ENCODE measurements around the gene AP4E1. TPM values are rescaled to one million over a fixed set of nuclear protein-coding genes. Genes with fewer than 3 reads are reported as not detected.
A peak's percentile ranks its signal among the peaks of the same experiment; 100 is the strongest.
"Not testable (repeated sequence)": the region's sequence is repeated elsewhere in the genome, so short reads cannot be mapped to it uniquely, and the experiment has no call there.

Gene AP4E1
- total and polyA plus RNA-seq, 2 donors = 5.3 to 19.2 TPM

- Histone ChIP-seq H3K4me3 (ENCODE audit: low read depth, low read length) (no peak overlapping the region), H3K36me3 (ENCODE audit: insufficient read depth) (no peaks in the 10 kb centered on the region), H3K4me1 (ENCODE audit: insufficient read depth) (no peaks in the 10 kb centered on the region), H3K27ac (ENCODE audit: low read depth) (no peak overlapping the region)
- no peak for DNase-seq (ENCODE audit: extremely low spot score)
Observed at GRCh38 chr15:50943638-50944037, 35.2 kb downstream of the AP4E1 start.

GRCh38 chr15:50944672-50945071, 36.2 kb downstream of the AP4E1 start:
- H3K27ac ChIP-seq (ENCODE audit: low read depth) = no peak overlapping the region
- no peak overlapping the region for H3K4me3 ChIP-seq (ENCODE audit: low read depth, low read length)
- H3K4me1 ChIP-seq (ENCODE audit: insufficient read depth) = no peaks in the 10 kb centered on the region
- DNase-seq (ENCODE audit: extremely low spot score) = no peak
- no peaks in the 10 kb centered on the region for H3K36me3 ChIP-seq (ENCODE audit: insufficient read depth)
- 90% methylated on average over 3 of the region's 3 CpGs for WGBS

- Histone ChIP-seq H3K27ac (ENCODE audit: low read depth) (no peak overlapping the region), H3K4me3 (ENCODE audit: low read depth, low read length) (no peak overlapping the region), H3K4me1 (ENCODE audit: insufficient read depth) (no peaks in the 10 kb centered on the region), H3K36me3 (ENCODE audit: insufficient read depth) (no peaks in the 10 kb centered on the region)
- DNase-seq (ENCODE audit: extremely low spot score) = no peak
- WGBS = 38% methylated on average over 3 of the region's 3 CpGs
Observed at GRCh38 chr15:50945725-50946124, 37.2 kb downstream of the AP4E1 start.

GRCh38 chr15:50950745-50951144, 42.3 kb downstream of the AP4E1 start:
- not testable (repeated sequence) for H3K36me3 ChIP-seq (ENCODE audit: insufficient read depth); H3K4me1 ChIP-seq (ENCODE audit: insufficient read depth); DNase-seq (ENCODE audit: extremely low spot score); H3K4me3 ChIP-seq (ENCODE audit: low read depth, low read length); H3K27ac ChIP-seq (ENCODE audit: low read depth)
- WGBS = 97% methylated on average over 3 of the region's 3 CpGs

DNA sequence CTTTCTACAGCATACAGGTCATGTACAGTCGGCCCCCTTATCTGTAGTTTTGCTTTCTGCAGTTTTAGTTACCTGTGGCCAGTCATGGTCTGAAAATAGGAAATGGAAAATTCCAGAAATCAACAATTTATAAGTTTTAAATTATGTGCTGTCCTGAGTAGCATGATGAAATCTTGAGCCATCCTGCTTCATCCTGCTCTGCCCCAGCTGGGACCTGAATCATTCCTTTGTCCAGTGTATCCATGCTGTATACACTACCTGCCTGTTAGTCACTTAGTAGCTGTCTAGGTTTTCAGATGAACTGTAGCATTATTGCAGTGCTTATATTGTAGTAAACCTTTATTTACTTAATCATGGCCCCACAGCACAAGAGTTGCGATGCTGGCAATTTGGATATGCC, 44.8 kb downstream of the AP4E1 start:
- 95% methylated on average over 2 of the region's 2 CpGs for WGBS
- Histone ChIP-seq H3K27ac (ENCODE audit: low read depth) (no peak overlapping the region), H3K4me3 (ENCODE audit: low read depth, low read length) (no peak overlapping the region), H3K36me3 (ENCODE audit: insufficient read depth) (peaks cover 4% of the 10 kb centered on the region), H3K4me1 (ENCODE audit: insufficient read depth) (no peaks in the 10 kb centered on the region)
- no peak for DNase-seq (ENCODE audit: extremely low spot score)

- not testable (repeated sequence) for H3K4me1 ChIP-seq (ENCODE audit: insufficient read depth); H3K4me3 ChIP-seq (ENCODE audit: low read depth, low read length); H3K27ac ChIP-seq (ENCODE audit: low read depth); DNase-seq (ENCODE audit: extremely low spot score); H3K36me3 ChIP-seq (ENCODE audit: insufficient read depth)
- WGBS = 88% methylated on average over 6 of the region's 6 CpGs
Observed at GRCh38 chr15:50954837-50955236, 46.4 kb downstream of the AP4E1 start.

GRCh38 chr15:50959717-50960116, 51.2 kb downstream of the AP4E1 start:
- H3K4me3 ChIP-seq (ENCODE audit: low read depth, low read length) = no peak overlapping the region
- no peak for DNase-seq (ENCODE audit: extremely low spot score)
- no peaks in the 10 kb centered on the region for H3K4me1 ChIP-seq (ENCODE audit: insufficient read depth)
- H3K27ac ChIP-seq (ENCODE audit: low read depth) = no peak overlapping the region
- peaks cover 6% of the 10 kb centered on the region for H3K36me3 ChIP-seq (ENCODE audit: insufficient read depth)

- peaks cover 6% of the 10 kb centered on the region for H3K36me3 ChIP-seq (ENCODE audit: insufficient read depth)
- no peak for DNase-seq (ENCODE audit: extremely low spot score)
- no peak overlapping the region for H3K4me3 ChIP-seq (ENCODE audit: low read depth, low read length)
- H3K27ac ChIP-seq (ENCODE audit: low read depth) = no peak overlapping the region
- no peaks in the 10 kb centered on the region for H3K4me1 ChIP-seq (ENCODE audit: insufficient read depth)
Observed at GRCh38 chr15:50964075-50964474, 55.6 kb downstream of the AP4E1 start.

- H3K4me1 ChIP-seq (ENCODE audit: insufficient read depth) = no peaks in the 10 kb centered on the region
- H3K27ac ChIP-seq (ENCODE audit: low read depth) = no peak overlapping the region
- 93% methylated on average over 2 of the region's 2 CpGs for WGBS
- no peak for DNase-seq (ENCODE audit: extremely low spot score)
- peaks cover 7% of the 10 kb centered on the region for H3K36me3 ChIP-seq (ENCODE audit: insufficient read depth)
- H3K4me3 ChIP-seq (ENCODE audit: low read depth, low read length) = no peak overlapping the region
Observed at GRCh38 chr15:50968353-50968752, 59.9 kb downstream of the AP4E1 start.

GRCh38 chr15:50970524-50970923, 62.0 kb downstream of the AP4E1 start:
- DNase-seq (ENCODE audit: extremely low spot score) = no peak
- peaks cover 7% of the 10 kb centered on the region for H3K36me3 ChIP-seq (ENCODE audit: insufficient read depth)
- no peaks in the 10 kb centered on the region for H3K4me1 ChIP-seq (ENCODE audit: insufficient read depth)
- WGBS = 99% methylated on average over 2 of the region's 2 CpGs
- no peak overlapping the region for H3K4me3 ChIP-seq (ENCODE audit: low read depth, low read length)
- no peak overlapping the region for H3K27ac ChIP-seq (ENCODE audit: low read depth)

- H3K4me3 ChIP-seq (ENCODE audit: low read depth, low read length) = no peak overlapping the region
- H3K27ac ChIP-seq (ENCODE audit: low read depth) = no peak overlapping the region
- no peak for DNase-seq (ENCODE audit: extremely low spot score)
- H3K4me1 ChIP-seq (ENCODE audit: insufficient read depth) = no peaks in the 10 kb centered on the region
- H3K36me3 ChIP-seq (ENCODE audit: insufficient read depth) = peaks cover 7% of the 10 kb centered on the region
Observed at GRCh38 chr15:50971115-50971514, 62.6 kb downstream of the AP4E1 start.

- H3K36me3 ChIP-seq (ENCODE audit: insufficient read depth) = peaks cover 7% of the 10 kb centered on the region
Observed at GRCh38 chr15:50971542-50971941, 63.1 kb downstream of the AP4E1 start.

GRCh38 chr15:50973605-50974004, 65.1 kb downstream of the AP4E1 start:
- H3K27ac ChIP-seq (ENCODE audit: low read depth) = no peak overlapping the region
- no peak overlapping the region for H3K4me3 ChIP-seq (ENCODE audit: low read depth, low read length)
- peaks cover 7% of the 10 kb centered on the region for H3K36me3 ChIP-seq (ENCODE audit: insufficient read depth)
- H3K4me1 ChIP-seq (ENCODE audit: insufficient read depth) = no peaks in the 10 kb centered on the region
- WGBS = 85% methylated on average over 4 of the region's 4 CpGs
- no peak for DNase-seq (ENCODE audit: extremely low spot score)

More at GRCh38 chr15:50971542-50971941, 63.1 kb downstream of the AP4E1 start:
- Histone ChIP-seq H3K27ac (ENCODE audit: low read depth) (no peak overlapping the region), H3K4me3 (ENCODE audit: low read depth, low read length) (no peak overlapping the region), H3K4me1 (ENCODE audit: insufficient read depth) (no peaks in the 10 kb centered on the region)
- no peak for DNase-seq (ENCODE audit: extremely low spot score)

GRCh38 chr15:50977162-50977561, 68.7 kb downstream of the AP4E1 start:
- no peaks in the 10 kb centered on the region for H3K4me1 ChIP-seq (ENCODE audit: insufficient read depth)
- 37% methylated on average over 2 of the region's 2 CpGs for WGBS
- no peak overlapping the region for H3K27ac ChIP-seq (ENCODE audit: low read depth)
- peak; percentile 1 for DNase-seq (ENCODE audit: extremely low spot score)
- no peaks in the 10 kb centered on the region for H3K36me3 ChIP-seq (ENCODE audit: insufficient read depth)
- H3K4me3 ChIP-seq (ENCODE audit: low read depth, low read length) = no peak overlapping the region

DNA sequence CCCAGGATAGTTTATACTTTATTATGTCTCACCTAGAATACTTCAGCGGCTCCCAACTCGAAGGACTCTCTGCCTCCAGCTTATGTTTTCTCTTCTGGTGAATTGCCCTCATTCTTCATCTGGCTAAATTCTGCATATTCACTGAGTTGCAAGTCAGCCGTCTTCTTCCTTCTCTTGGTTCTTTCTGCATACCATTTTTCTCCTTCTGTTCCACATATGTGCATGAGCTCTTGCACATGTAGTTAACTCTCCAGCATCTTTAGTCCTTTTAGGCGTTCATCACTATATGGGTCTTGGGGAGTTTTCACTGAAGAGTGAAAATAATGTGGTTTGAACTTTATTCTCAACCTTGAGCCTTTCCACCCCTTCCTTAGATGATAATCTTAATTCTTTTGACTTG, 70.1 kb downstream of the AP4E1 start:
- Histone ChIP-seq H3K4me1 (ENCODE audit: insufficient read depth) (no peaks in the 10 kb centered on the region), H3K36me3 (ENCODE audit: insufficient read depth) (no peaks in the 10 kb centered on the region), H3K27ac (ENCODE audit: low read depth) (no peak overlapping the region), H3K4me3 (ENCODE audit: low read depth, low read length) (no peak overlapping the region)
- WGBS = 95% methylated on average over 4 of the region's 4 CpGs
- DNase-seq (ENCODE audit: extremely low spot score) = no peak

Data from urinary bladder (tissue), 4 donors.